HG03175 (cell line): ENCODE measurements around the gene CFTR.
"Not testable (repeated sequence)": the region's sequence is repeated elsewhere in the genome, so short reads cannot be mapped to it uniquely, and the experiment has no call there.

Experiments used
- ATAC-seq: cut with Tn5 transposase; IDR thresholded peaks from one replicate; pipeline ENCODE4 v1.9.1; 2021; ENCODE audit warnings: mild to moderate bottlenecking, moderate library complexity; ENCODE audit not compliant: unreplicated experiment

The CFTR gene

GRCh38 chr7:117682681-117683385, 203.0 kb downstream of the CFTR start:
- no peak for ATAC-seq

DNA sequence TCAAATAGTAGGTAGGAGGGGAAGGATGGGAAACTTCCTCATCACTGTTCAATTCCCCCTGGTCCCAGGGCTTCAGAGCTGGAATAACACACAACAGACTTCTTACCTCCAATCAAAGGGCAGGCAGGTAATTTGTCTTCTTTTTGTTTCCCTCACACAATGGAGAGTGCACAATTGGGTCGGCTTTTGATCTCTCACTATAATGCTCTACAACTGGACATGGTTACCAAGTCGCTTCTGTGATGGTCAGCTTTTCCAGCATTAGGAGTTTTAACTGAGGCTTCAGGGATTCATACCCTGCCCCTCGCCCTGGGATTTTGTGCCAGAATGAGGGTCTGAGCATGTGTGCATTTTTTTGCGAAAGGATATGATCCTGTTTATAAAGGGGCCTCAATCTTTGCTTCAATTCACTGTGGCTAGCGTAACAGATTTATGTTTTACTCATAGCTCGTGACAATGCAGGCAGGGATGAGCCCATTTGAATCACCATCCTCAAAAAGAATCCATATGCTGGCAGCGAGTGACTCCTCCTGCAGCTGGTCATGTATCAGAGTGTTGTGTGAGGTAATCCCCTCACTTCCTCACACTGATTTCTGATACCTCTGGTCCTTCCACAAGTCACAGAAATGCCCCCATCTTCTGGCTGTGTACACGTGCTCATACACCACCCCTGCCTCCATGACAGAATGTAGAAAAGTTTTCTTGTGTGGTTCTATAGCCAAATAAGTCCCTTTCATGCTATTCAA, 203.8 kb downstream of the CFTR start:
- no peak for ATAC-seq

GRCh38 chr7:117685795-117686194, 206.0 kb downstream of the CFTR start:
- no peak for ATAC-seq

- no peak for ATAC-seq
Measured at GRCh38 chr7:117686311-117686935, 206.6 kb downstream of the CFTR start.

DNA sequence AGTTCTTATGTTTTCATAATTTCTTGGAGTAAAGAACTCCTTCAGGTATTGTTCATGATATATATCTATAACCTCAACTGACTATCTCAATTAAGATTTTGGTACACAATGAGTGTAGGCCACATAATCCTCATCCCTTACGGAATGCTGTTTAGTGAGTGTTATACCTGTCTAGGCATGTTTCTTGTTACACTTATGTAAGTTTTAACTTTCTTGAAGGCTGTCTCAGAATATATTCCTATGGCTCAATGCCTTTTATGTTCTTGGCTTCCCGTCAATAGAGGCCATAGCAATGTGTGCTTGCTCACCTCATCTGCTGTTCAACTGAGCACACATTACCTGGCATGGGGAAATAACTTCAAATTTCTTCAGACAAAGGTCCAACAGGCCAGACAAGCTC, 208.3 kb downstream of the CFTR start:
- ATAC-seq, result no peak

- ATAC-seq, result no peak
Measured at GRCh38 chr7:117689406-117689805, 209.6 kb downstream of the CFTR start.

GRCh38 chr7:117690147-117690546, 210.3 kb downstream of the CFTR start:
- ATAC-seq, result no peak

GRCh38 chr7:117692338-117692737, 212.5 kb downstream of the CFTR start:
- ATAC-seq, result no peak

DNA sequence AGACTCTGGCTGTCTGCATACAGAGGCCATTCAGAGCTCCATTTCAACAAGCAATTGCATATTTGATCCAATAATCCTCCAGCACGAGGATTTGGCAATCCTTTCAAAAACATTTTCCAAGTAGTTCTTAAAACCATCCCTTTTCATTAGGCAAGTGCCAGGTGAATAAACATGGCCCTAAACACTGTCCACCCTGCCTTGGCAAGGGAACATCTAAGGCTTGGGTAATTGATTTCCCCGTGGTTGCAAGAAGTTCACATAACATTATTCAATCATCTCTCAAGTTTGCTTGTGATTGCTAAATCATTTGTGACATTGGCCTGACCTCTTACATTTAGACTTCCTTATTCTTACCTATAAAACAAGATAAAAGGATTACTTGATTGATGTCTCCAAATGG, 218.2 kb downstream of the CFTR start:
- no peak for ATAC-seq

DNA sequence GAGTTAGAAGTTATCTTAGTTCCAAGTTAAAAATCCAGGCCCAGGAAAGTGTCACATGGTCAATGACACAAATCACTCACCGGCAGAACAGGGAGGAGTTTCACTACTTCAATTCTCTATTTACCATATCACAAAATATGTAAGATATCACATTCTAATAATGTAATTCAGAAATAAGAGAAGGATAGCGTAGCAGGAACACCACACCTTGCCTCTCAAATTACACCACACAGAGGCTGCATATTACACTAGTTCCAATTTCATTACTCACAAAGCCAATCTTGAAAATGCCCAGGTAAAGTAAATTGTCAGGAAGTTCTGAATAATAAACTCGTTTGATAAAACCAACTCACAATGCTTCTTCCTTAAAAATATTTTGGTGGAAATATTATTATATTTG, 224.2 kb downstream of the CFTR start:
- ATAC-seq, result no peak

DNA sequence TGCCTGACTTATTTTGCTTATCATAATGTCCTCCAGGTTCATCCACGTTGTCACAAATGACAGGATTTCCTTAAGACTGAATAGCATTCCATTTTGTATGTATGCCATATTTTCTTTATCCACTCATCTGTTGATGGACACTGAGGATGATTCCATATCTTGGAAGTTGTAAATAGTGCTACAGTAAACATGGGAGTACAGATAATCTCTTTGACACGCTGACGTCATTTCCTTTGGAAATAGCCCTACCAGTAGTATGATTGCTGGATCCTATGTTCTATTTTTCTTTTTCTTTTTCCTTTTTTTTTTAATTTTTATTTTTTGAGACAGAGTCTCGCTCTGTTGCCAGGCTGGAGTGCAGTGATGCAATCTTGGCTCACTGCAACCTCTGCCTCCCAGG, 225.8 kb downstream of the CFTR start:
- ATAC-seq, result no peak

GRCh38 chr7:117706210-117706609, 226.4 kb downstream of the CFTR start:
- ATAC-seq, result no peak

- ATAC-seq, result no peak
Measured at GRCh38 chr7:117707080-117707479, 227.3 kb downstream of the CFTR start.

DNA sequence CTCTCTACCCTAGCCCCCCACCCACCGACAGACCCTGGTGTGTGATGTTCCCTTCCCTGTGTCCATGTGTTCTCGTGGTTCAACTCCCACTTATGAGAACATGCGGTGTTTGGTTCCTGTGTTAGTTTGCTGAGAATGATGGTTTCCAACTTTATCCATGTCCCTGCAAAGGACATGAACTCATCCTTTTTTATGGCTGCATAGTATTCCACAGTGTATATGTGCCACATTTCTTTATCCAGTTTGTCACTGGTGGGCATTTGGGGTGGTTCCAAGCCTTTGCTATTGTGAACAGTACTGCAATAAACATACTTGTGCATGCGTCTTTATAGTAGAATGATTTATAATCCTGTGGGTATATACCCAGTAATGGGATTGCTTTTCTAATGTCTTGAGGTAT, 228.3 kb downstream of the CFTR start:
- ATAC-seq, result not testable (repeated sequence)

DNA sequence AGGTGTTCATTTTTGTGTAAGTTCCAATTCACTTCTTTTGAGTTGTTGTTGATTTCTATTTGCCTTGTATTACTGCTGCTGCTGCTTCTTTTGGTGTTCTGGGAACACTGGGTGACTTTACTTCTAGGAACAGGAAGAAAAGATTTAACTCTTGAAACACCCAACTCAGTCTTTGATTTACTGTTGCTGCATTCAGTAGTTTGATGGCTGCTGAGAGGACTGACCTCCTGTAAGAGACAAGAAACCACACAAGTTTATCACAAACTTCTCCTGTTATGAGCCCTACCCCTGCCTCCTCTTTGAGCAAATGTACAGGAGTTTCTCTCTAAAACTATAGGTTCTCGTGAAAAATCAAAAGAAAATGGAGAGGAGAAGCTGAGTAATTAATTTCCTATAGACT, 231.7 kb downstream of the CFTR start:
- no peak for ATAC-seq

DNA sequence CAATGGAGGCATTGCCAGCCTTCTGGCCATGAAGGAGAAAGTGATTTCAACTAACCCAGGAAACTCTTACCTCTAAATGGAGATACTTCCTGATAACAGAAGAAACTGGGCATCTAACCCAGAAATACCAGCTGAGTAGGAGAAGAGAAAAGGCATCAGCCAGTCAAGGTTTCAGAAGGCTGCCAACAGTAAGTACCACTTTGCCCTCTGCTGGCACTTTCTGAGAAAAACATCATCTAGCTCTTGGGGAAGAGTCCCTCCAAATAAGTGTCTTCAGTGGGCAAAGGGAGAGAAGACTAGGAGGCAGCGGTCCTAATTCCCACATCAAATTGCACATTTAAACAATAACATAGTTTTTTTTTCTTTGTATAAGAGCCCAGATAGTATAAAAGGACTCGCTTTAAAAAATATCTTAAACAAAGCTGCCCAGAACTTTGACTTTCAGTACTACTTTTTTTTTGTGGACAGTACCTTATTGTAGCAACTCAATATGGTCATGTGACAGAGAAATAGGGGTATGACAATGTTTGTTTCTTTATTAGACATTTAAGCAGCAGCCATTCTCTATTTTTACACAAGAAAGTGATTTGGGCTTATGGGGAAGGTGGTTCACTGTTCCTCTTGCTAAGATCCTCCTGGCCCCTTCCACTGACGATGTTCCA, 236.1 kb downstream of the CFTR start:
- ATAC-seq, result peak; percentile 74

DNA sequence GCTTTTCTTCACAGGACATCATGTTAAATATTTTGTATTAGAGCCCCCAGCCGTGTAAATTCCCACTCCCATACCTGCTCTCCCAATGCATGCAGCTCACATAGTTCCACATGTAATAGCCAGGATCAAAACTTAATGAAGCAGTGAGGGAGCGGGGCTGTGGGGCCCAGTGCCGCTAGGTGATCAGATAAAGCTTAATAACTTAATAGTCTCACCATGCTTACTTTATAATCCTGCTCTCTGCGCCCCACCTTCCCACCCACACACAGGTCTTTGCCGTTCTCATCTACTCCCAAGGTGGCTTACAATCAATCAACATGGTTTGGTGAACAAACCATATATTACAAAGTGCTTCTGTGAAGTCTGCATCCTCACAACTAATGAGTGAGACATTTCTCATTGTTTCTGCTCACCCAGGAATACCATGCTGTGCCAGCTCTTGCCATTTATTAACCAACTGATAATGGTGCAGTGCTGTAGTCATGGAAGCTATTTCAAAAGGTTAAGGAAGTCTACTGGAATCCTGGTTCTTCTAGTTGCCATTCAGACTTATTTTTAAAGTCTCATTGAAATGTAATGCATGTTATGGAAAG, 237.0 kb downstream of the CFTR start:
- ATAC-seq, result no peak

DNA sequence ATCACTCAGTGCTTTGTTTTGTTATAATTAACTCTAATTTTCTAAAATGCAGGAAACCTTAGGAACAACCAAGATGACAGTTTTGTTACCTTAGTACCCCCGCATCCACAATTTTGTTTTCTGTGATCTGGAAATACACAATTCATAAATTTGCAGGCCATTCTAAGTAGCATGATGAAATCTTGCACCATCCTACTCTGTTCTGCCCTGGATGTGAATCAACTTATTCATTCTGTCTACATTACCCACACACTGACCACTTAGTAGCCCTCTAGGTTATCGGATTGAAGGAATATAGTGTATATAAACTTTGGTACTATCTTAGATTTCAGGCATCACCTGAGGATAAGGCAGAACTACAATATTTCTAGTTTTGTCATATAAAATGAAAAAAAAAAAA, 237.5 kb downstream of the CFTR start:
- no peak for ATAC-seq
